PC-9 (cell line): Measurements from ENCODE around the gene RNF152.

ENCODE experiments used
- CTCF ChIP-seq: fragments of 200-600 bp; sonication (generic); conservative IDR thresholded peaks from 2 replicates; pipeline ENCODE4 v1.6.1; 2017; ENCODE audit warnings: mixed run types, antibody characterized with exemption, mild to moderate bottlenecking, moderate library complexity
- EZH2 ChIP-seq: fragments of 200-600 bp; sonication (generic); IDR thresholded peaks from 2 replicates; pipeline ENCODE4 v1.8.0; 2017; ENCODE audit warnings: antibody characterized with exemption, low read depth

DNA sequence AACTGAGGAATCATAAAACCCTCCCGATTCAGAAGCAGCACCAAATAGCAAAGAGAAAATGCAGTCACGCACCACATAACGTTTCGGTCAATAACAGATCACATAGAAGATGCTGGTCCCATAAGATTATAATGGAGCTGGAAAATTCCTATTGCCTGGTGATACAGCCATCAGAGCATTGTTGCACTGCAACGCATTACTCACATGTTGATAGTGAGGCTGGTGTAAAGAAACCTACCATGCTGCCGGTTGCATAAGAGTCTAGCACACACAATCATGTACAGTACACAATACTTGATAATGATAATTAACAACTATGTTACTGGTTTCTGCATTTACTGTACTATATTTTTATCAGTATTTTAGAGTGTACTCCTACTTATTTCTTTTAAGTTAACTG, 32.5 kb downstream of the RNF152 start:
- no peak for TF ChIP-seq CTCF
- no peak for TF ChIP-seq EZH2
